OCI-LY7 (cell line): ENCODE results near the gene DHRS9. TPM values are rescaled to one million over a fixed set of nuclear protein-coding genes. Genes with fewer than 3 reads are reported as not detected.

Experiments
- BruUV-seq: library from RNA; stranded (reverse); fragments of 400-500 nt; replicated peaks from 2 replicates; lab custom pipeline; 2021; lab: Mats Ljungman, UMichigan
- CTCF ChIA-PET: fragments of 300-600 bp; sonication (Branson Sonifier 250); formaldehyde crosslinking; loops from one replicate; lab custom pipeline; 2022; ENCODE audit warnings: antibody characterized with exemption; ENCODE audit not compliant: unreplicated experiment; lab: Charles Lee
- POLR2A ChIA-PET: fragments of 300-600 bp; sonication (Branson Sonifier 250); formaldehyde crosslinking; loops from one replicate; lab custom pipeline; 2022; ENCODE audit warnings: antibody characterized with exemption; lab: Charles Lee
- DNase-seq: peaks from one replicate; pipeline ENCODE4 v3.0.0-alpha.2; 2015; ENCODE audit warnings: low spot score
- H2AFZ ChIP-seq: fragments of 200-600 bp; sonication (generic), shearing (Covaris generic); 2 replicates; pipeline ENCODE4 v1.6.1; 2014; ENCODE audit warnings: mild to moderate bottlenecking, antibody characterized with exemption, low read length, moderate library complexity
- H3K27ac ChIP-seq: fragments of 200-600 bp; sonication (generic); 2 replicates; pipeline ENCODE4 v1.5.1; 2014; ENCODE audit warnings: mixed run types, low read depth, mild to moderate bottlenecking, moderate library complexity, low read length, inconsistent platforms; ENCODE audit not compliant: poor library complexity, severe bottlenecking
- H3K36me3 ChIP-seq: fragments of 200-600 bp; sonication (generic); 2 replicates; pipeline ENCODE4 v1.6.1; 2014; ENCODE audit warnings: mild to moderate bottlenecking, antibody characterized with exemption, low read length, moderate library complexity, mixed read lengths; ENCODE audit not compliant: insufficient read depth
- H3K4me1 ChIP-seq: fragments of 200-600 bp; sonication (generic); 2 replicates; pipeline ENCODE4 v1.5.1; 2014; ENCODE audit warnings: mild to moderate bottlenecking, low read length; ENCODE audit not compliant: insufficient read depth, poor library complexity, severe bottlenecking
- H3K4me2 ChIP-seq: fragments of 200-600 bp; sonication (generic); 2 replicates; pipeline ENCODE4 v1.6.1; 2014; ENCODE audit warnings: mild to moderate bottlenecking, low read length
- H3K4me3 ChIP-seq: fragments of 200-600 bp; sonication (generic); 2 replicates; pipeline ENCODE4 v1.5.1; 2014; ENCODE audit warnings: mild to moderate bottlenecking, low read depth, low read length; ENCODE audit not compliant: poor library complexity, severe bottlenecking
- H3K79me2 ChIP-seq: fragments of 200-600 bp; sonication (generic); 2 replicates; pipeline ENCODE4 v1.6.1; 2016; ENCODE audit warnings: low read depth, mild to moderate bottlenecking, low read length, moderate library complexity, mixed read lengths; ENCODE audit not compliant: insufficient read depth
- H3K9me2 ChIP-seq: fragments of 200-600 bp; sonication (generic); 2 replicates; pipeline ENCODE4 v1.6.1; 2016; ENCODE audit warnings: mild to moderate bottlenecking, low read length, mixed read lengths; ENCODE audit not compliant: insufficient read depth
- H3K9me3 ChIP-seq: fragments of 200-600 bp; sonication (generic); 2 replicates; pipeline ENCODE4 v1.6.1; 2014; ENCODE audit warnings: mild to moderate bottlenecking, mixed run types, low read length, mixed read lengths
- H4K20me1 ChIP-seq: fragments of 200-600 bp; sonication (generic); 2 replicates; pipeline ENCODE4 v1.6.1; 2014; ENCODE audit warnings: mild to moderate bottlenecking, antibody characterized with exemption, low read length, moderate library complexity, mixed read lengths; ENCODE audit not compliant: insufficient read depth
- CTCF ChIP-seq: fragments of 200-600 bp; sonication (generic); conservative IDR thresholded peaks from 2 replicates; pipeline ENCODE4 v1.5.1; 2014; ENCODE audit warnings: mild to moderate bottlenecking, antibody characterized with exemption, low read length, moderate library complexity, mixed read lengths
- EZH2phosphoT487 ChIP-seq: fragments of 200-600 bp; sonication (generic); IDR thresholded peaks from 2 replicates; pipeline ENCODE4 v1.6.1; 2018; ENCODE audit warnings: low read depth, borderline replicate concordance, mild to moderate bottlenecking, mixed run types, antibody characterized with exemption, low read length, moderate library complexity, mixed read lengths
- intact Hi-C: fragments of 100-400 bp; cut with micrococcal nuclease; formaldehyde crosslinking; loops from one replicate; pipeline ENCODE4 v1.10.0; 2022; ENCODE audit not compliant: unreplicated experiment
- total RNA-seq, 2 experiments: library from RNA; depleted of rRNA in 1 of 2; stranded (reverse); fragments of >200 nt in 1 of 2; shearing (Covaris generic) in 1 of 2; gene quantifications; 2 replicates each; pipeline ENCODE4 v1.2.3, GENCODE V29; 2014 to 2022

The DHRS9 gene
- total RNA-seq, 2 experiments from 2014 or later: 0.59 TPM; not detected in 1

- no peaks in the 10 kb centered on the region for H3K36me3 ChIP-seq
- H3K9me3 ChIP-seq: no peaks in the 10 kb centered on the region
- DNase-seq: no peak
- H3K9me2 ChIP-seq: no peaks in the 10 kb centered on the region
- ChIA-PET POLR2A (interaction anchor here (0.5 to 1.8 kb wide), 3 partner anchors 15 to 464 kb away, joined by 3 to 5 read pairs (median 3); no protein-coding TSS in a partner anchor), CTCF (no interaction called here)
- no TSS peak for BruUV-seq
- H2AFZ ChIP-seq: no peak overlapping the region
- no peak overlapping the region for H3K27ac ChIP-seq
- no peak overlapping the region for H3K4me3 ChIP-seq
- peaks cover 6% of the 10 kb centered on the region for H3K4me1 ChIP-seq
- H4K20me1 ChIP-seq: no peaks in the 10 kb centered on the region
- no peaks in the 10 kb centered on the region for H3K79me2 ChIP-seq
- TF ChIP-seq CTCF (no peak), EZH2phosphoT487 (no peak)
- H3K4me2 ChIP-seq: no peak overlapping the region
- intact Hi-C loops: no loop called here
Measured at GRCh38 chr2:169081551-169081950, 12.2 kb downstream of the DHRS9 start.

- H3K9me3 ChIP-seq: no peaks in the 10 kb centered on the region
- H3K4me1 ChIP-seq: peaks cover 6% of the 10 kb centered on the region
- H2AFZ ChIP-seq: peak overlapping the region; percentile 36; the same call in 1 of the 2 replicates
- POLR2A ChIA-PET: interaction anchor here (1.2 to 1.8 kb wide), 2 partner anchors 14 to 17 kb away, joined by 4 to 5 read pairs; no protein-coding TSS in a partner anchor
- H3K4me2 ChIP-seq: peak overlapping the region; percentile 39
- H3K79me2 ChIP-seq: no peaks in the 10 kb centered on the region
- no peak overlapping the region for H3K27ac ChIP-seq
- TF ChIP-seq CTCF: no peak
- no peak for TF ChIP-seq EZH2phosphoT487
- no peaks in the 10 kb centered on the region for H3K36me3 ChIP-seq
- BruUV-seq: no TSS peak
- CTCF ChIA-PET: no interaction called here
- DNase-seq: no peak
- intact Hi-C loops: no loop called here
- H4K20me1 ChIP-seq: no peaks in the 10 kb centered on the region
- no peaks in the 10 kb centered on the region for H3K9me2 ChIP-seq
- no peak overlapping the region for H3K4me3 ChIP-seq
Measured at GRCh38 chr2:169082995-169083394, 13.6 kb downstream of the DHRS9 start.

GRCh38 chr2:169086893-169087467 lies 17.6 kb downstream of the DHRS9 start:
- ChIA-PET CTCF (no interaction called here), POLR2A (interaction anchor here (0.5 kb wide), 1 partner anchor 332 kb away, joined by 4 read pairs; no protein-coding TSS in a partner anchor)
- no peak overlapping the region for H3K4me2 ChIP-seq
- no peaks in the 10 kb centered on the region for H3K79me2 ChIP-seq
- H3K36me3 ChIP-seq: no peaks in the 10 kb centered on the region
- no peaks in the 10 kb centered on the region for H4K20me1 ChIP-seq
- intact Hi-C loops: no loop called here
- no peak for DNase-seq
- no peak overlapping the region for H2AFZ ChIP-seq
- no peak overlapping the region for H3K4me3 ChIP-seq
- TF ChIP-seq EZH2phosphoT487 (no peak), CTCF (no peak)
- no peak overlapping the region for H3K27ac ChIP-seq
- H3K9me3 ChIP-seq: no peaks in the 10 kb centered on the region
- no peaks in the 10 kb centered on the region for H3K9me2 ChIP-seq
- BruUV-seq: no TSS peak
- peaks cover 6% of the 10 kb centered on the region for H3K4me1 ChIP-seq
